NT2/D1 (cell line): ENCODE data around the gene EHHADH.

ENCODE experiments used
- SUZ12 ChIP-seq: IDR thresholded peaks from 2 replicates; pipeline ENCODE4 v1.6.1; 2011; ENCODE audit not compliant: insufficient read length, insufficient read depth; ENCODE audit errors: extremely low read depth
- YY1 ChIP-seq: IDR thresholded peaks from 2 replicates; pipeline ENCODE4 v1.6.1; 2011; ENCODE audit not compliant: insufficient read length, insufficient read depth
- ZNF274 ChIP-seq: IDR thresholded peaks from 2 replicates; pipeline ENCODE4 v1.6.1; 2011; ENCODE audit warnings: mild to moderate bottlenecking, low read depth, low read length

- TF ChIP-seq SUZ12 (no peak), YY1 (no peak), ZNF274 (no peak)
These were observed 53.2 kb downstream of the EHHADH start for GRCh38 chr3:185200639-185201038.
